ENCODE results near the gene ZNF544.
A peak's percentile ranks its signal among the peaks of the same experiment; 100 is the strongest.

Gene ZNF544

GRCh38 chr19:58228585-58229254 is at the start of gene ZNF544:
TSS of gene ZNF544 (plus strand) at chr19:58228914. CDS start at chr19:58244024, 15,110 bp downstream.
- ATAC-seq, result peak; percentile 88

GRCh38 chr19:58181902-58182576 is 46.7 kb upstream of the ZNF544 start:
- DNase-seq (peak; percentile 73), ATAC-seq (no peak)

More at GRCh38 chr19:58228585-58229254, at the start of gene ZNF544:
- peak; percentile 79 for DNase-seq

GRCh38 chr19:58182577-58182988 is 46.1 kb upstream of the ZNF544 start:
- ATAC-seq (no peak), DNase-seq (no peak)

- DNase-seq, result peak; percentile 96
- ATAC-seq, result peak; percentile 88
Observed at GRCh38 chr19:58182989-58183816, 45.5 kb upstream of the ZNF544 start, which contains the start of gene ZNF274. TSS of gene ZNF274 (plus strand) at chr19:58183061. CDS start at chr19:58183966, 905 bp downstream.

GRCh38 chr19:58183817-58184215 is 44.9 kb upstream of the ZNF544 start:
- DNase-seq (no peak), ATAC-seq (no peak)

GRCh38 chr19:58196901-58197616 is 31.7 kb upstream of the ZNF544 start:
- ATAC-seq (no peak), DNase-seq (no peak)

- no peak for DNase-seq
- ATAC-seq, result no peak
Observed at GRCh38 chr19:58203814-58204475, 24.8 kb upstream of the ZNF544 start.

GRCh38 chr19:58204566-58204965 is 24.1 kb upstream of the ZNF544 start:
- ATAC-seq (no peak), DNase-seq (no peak)

- no peak for DNase-seq
Observed at GRCh38 chr19:58209577-58209976, 19.1 kb upstream of the ZNF544 start.

GRCh38 chr19:58212336-58213074 is 16.2 kb upstream of the ZNF544 start:
- no peak for ATAC-seq
- no peak for DNase-seq

More at GRCh38 chr19:58209577-58209976, 19.1 kb upstream of the ZNF544 start:
- ATAC-seq, result no peak

GRCh38 chr19:58213075-58213369 is 15.7 kb upstream of the ZNF544 start:
- no peak for ATAC-seq
- DNase-seq, result no peak

- no peak for ATAC-seq
Observed at GRCh38 chr19:58217069-58217481, 11.6 kb upstream of the ZNF544 start.

GRCh38 chr19:58217607-58218391 is 10.9 kb upstream of the ZNF544 start:
- DNase-seq, result no peak
- ATAC-seq, result no peak

More at GRCh38 chr19:58217069-58217481, 11.6 kb upstream of the ZNF544 start:
- DNase-seq, result no peak

- peak; percentile 37 for DNase-seq
- peak; percentile 57 for ATAC-seq
Observed at GRCh38 chr19:58218899-58219298, 9.8 kb upstream of the ZNF544 start.

- no peak for ATAC-seq
Observed at GRCh38 chr19:58227964-58228584, 640 bp upstream of the ZNF544 start.

GRCh38 chr19:58229255-58229639 is 533 bp downstream of the ZNF544 start:
- ATAC-seq (peak; percentile 41), DNase-seq (peak; percentile 46)

More at GRCh38 chr19:58227964-58228584, 640 bp upstream of the ZNF544 start:
- peak; percentile 8 for DNase-seq

GRCh38 chr19:58237324-58237723 is 8.6 kb downstream of the ZNF544 start:
- ATAC-seq (no peak), DNase-seq (no peak)

GRCh38 chr19:58243351-58243750 is 14.6 kb downstream of the ZNF544 start:
- ATAC-seq, result no peak
- DNase-seq, result no peak

- DNase-seq, result no peak
- ATAC-seq, result no peak
Observed at GRCh38 chr19:58248886-58249285, 20.2 kb downstream of the ZNF544 start.

Measured in stimulated activated naive CD8-positive, alpha-beta T cell treated with anti-CD3 and anti-CD28 coated beads, Interleukin-15, Interleukin-2, amounts not matched to agents 100 U/mL and 50 U/mL, for 24 hours (primary cell).